RWPE1 (cell line): ENCODE data around the gene TENM4.

Experiments
- CTCF ChIA-PET: fragments of 350-600 bp; sonication (Branson Sonifier 250); formaldehyde crosslinking; extraction: SDS; loops from one replicate; lab custom pipeline; 2021; lab: Yijun Ruan, JAX
- POLR2A ChIA-PET: fragments of 400-600 bp; formaldehyde crosslinking; extraction: SDS; loops from one replicate; lab custom pipeline; 2020; ENCODE audit warnings: antibody characterized with exemption; ENCODE audit not compliant: low non-redundant PET; lab: Yijun Ruan, JAX
- DNase-seq: peaks from one replicate; pipeline ENCODE4 v3.0.0; 2012; ENCODE audit warnings: low spot score
- H3K27ac ChIP-seq: fragments of 450-650 bp; 2 replicates; pipeline ENCODE4 v1.5.1; 2017
- CTCF ChIP-seq: fragments of 450-650 bp; conservative IDR thresholded peaks from 2 replicates; pipeline ENCODE4 v1.5.1; 2017; ENCODE audit warnings: low read depth, mild to moderate bottlenecking

TENM4 gene

GRCh38 chr11:79078999-79079398, 361.8 kb downstream of the TENM4 start:
- no peak for TF ChIP-seq CTCF
- ChIA-PET POLR2A (no interaction called here), CTCF (no interaction called here)
- no peak overlapping the region for H3K27ac ChIP-seq
- DNase-seq, result no peak

- no peak for DNase-seq
- POLR2A ChIA-PET, result no interaction called here
- TF ChIP-seq CTCF, result no peak
- CTCF ChIA-PET, result no interaction called here
- H3K27ac ChIP-seq, result no peak overlapping the region
Observed at GRCh38 chr11:79078456-79078855, 362.4 kb downstream of the TENM4 start.

GRCh38 chr11:79077702-79078330, 363.0 kb downstream of the TENM4 start:
- no peak overlapping the region for H3K27ac ChIP-seq
- CTCF ChIA-PET, result no interaction called here
- no peak for TF ChIP-seq CTCF
- DNase-seq, result no peak
- POLR2A ChIA-PET, result no interaction called here

GRCh38 chr11:79076526-79077115, 364.2 kb downstream of the TENM4 start:
- H3K27ac ChIP-seq, result no peak overlapping the region
- CTCF ChIA-PET, result interaction anchor here (0.7 kb wide), 1 partner anchor 77 kb away, joined by 3 read pairs; no protein-coding TSS in a partner anchor
- no peak for DNase-seq
- peak; percentile 20; the same call in 1 of the 2 replicates for TF ChIP-seq CTCF
- POLR2A ChIA-PET, result no interaction called here

GRCh38 chr11:79074547-79074946, 366.3 kb downstream of the TENM4 start:
- ChIA-PET POLR2A (no interaction called here), CTCF (no interaction called here)
- DNase-seq, result no peak
- no peak for TF ChIP-seq CTCF
- H3K27ac ChIP-seq, result no peak overlapping the region

- H3K27ac ChIP-seq, result no peak overlapping the region
- no peak for TF ChIP-seq CTCF
- DNase-seq, result no peak
- CTCF ChIA-PET, result no interaction called here
- POLR2A ChIA-PET, result no interaction called here
Observed at GRCh38 chr11:79071190-79071589, 369.6 kb downstream of the TENM4 start.
